Measurements from ENCODE around the gene ACAD8.

The ACAD8 gene

GRCh38 chr11:134223121-134223520 lies 30.2 kb upstream of the ACAD8 start:
- TF ChIP-seq, protein P1, sequence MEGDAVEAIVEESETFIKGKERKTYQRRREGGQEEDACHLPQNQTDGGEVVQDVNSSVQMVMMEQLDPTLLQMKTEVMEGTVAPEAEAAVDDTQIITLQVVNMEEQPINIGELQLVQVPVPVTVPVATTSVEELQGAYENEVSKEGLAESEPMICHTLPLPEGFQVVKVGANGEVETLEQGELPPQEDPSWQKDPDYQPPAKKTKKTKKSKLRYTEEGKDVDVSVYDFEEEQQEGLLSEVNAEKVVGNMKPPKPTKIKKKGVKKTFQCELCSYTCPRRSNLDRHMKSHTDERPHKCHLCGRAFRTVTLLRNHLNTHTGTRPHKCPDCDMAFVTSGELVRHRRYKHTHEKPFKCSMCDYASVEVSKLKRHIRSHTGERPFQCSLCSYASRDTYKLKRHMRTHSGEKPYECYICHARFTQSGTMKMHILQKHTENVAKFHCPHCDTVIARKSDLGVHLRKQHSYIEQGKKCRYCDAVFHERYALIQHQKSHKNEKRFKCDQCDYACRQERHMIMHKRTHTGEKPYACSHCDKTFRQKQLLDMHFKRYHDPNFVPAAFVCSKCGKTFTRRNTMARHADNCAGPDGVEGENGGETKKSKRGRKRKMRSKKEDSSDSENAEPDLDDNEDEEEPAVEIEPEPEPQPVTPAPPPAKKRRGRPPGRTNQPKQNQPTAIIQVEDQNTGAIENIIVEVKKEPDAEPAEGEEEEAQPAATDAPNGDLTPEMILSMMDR (conservative IDR thresholded peaks at IDR 0.05; ENCODE audit: low read depth): no peak
- peak overlapping the region; percentile 86 for H3K27ac ChIP-seq
- DNase-seq (ENCODE audit: low spot score): no peak
- POLR2A ChIA-PET (ENCODE audit: low non-redundant PET): no interaction called here
- CTCF ChIA-PET: no interaction called here

DNA sequence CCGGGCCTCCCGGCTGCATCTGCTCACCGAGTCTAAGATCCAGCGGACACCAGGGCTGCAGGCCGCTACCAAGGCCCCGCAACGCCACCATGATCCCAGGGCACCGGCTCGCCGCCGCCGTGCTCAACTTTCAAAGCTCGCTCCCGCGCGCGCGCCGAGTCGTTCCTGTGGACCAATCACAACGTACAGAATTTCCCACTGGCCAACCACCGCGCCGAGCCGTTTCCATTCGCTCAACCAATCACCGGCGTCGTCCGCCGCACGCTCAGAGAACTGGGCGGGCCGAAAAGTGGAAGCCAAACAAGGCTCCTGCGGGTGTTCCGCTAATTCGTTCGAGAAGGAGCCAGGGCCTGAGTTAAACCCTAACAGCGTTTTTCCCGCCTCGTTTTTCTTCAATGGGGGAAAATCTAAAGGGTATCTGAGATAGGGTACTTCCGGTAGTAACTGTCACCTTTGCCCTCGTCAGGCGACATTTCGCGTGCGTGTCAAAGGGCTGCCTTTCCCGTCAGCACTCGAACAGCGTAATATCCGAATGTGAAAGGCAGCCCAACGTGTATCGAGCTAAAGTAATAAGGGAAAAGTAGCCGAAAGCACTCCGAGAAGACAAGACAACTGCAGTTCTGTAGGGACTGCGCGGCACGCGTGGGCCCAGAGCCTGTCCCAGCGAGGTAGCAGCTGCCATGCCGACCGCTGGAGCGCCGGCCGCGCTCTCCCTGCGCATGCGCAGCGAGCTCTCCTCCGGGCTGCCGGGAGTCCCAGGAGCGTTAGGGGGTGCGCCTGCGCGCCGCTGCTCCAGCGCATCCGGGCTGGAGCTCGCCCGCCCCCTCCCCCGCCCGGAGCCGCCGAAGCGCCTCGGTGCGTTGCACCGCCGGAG lies 29.3 kb upstream of the ACAD8 start, which contains the start of the genes NCAPD3 and VPS26B:
Gene NCAPD3 (minus strand): TSS at position 132 of the 874 bp plus-strand sequence. CDS start 41 bp downstream, at position 91.
Gene VPS26B (plus strand): TSS at position 836 of the 874 bp plus-strand sequence. CDS start 452 bp downstream, outside the sequence.
- POLR2A ChIA-PET (ENCODE audit: low non-redundant PET): interaction anchor here (0.9 to 1.1 kb wide), 3 partner anchors 10 to 27 kb away, joined by 3 to 4 read pairs (median 3); no protein-coding TSS in a partner anchor
- TF ChIP-seq, protein P1 (conservative IDR thresholded peaks at IDR 0.05; ENCODE audit: low read depth): no peak
- CTCF ChIA-PET: interaction anchor here (0.6 to 1.2 kb wide), 4 partner anchors 53 to 588 kb away, joined by 3 read pairs; no protein-coding TSS in a partner anchor
- DNase-seq (ENCODE audit: low spot score): peak; percentile 96
- H3K27ac ChIP-seq: peak within 1 kb of the TSS; percentile 86

DNA sequence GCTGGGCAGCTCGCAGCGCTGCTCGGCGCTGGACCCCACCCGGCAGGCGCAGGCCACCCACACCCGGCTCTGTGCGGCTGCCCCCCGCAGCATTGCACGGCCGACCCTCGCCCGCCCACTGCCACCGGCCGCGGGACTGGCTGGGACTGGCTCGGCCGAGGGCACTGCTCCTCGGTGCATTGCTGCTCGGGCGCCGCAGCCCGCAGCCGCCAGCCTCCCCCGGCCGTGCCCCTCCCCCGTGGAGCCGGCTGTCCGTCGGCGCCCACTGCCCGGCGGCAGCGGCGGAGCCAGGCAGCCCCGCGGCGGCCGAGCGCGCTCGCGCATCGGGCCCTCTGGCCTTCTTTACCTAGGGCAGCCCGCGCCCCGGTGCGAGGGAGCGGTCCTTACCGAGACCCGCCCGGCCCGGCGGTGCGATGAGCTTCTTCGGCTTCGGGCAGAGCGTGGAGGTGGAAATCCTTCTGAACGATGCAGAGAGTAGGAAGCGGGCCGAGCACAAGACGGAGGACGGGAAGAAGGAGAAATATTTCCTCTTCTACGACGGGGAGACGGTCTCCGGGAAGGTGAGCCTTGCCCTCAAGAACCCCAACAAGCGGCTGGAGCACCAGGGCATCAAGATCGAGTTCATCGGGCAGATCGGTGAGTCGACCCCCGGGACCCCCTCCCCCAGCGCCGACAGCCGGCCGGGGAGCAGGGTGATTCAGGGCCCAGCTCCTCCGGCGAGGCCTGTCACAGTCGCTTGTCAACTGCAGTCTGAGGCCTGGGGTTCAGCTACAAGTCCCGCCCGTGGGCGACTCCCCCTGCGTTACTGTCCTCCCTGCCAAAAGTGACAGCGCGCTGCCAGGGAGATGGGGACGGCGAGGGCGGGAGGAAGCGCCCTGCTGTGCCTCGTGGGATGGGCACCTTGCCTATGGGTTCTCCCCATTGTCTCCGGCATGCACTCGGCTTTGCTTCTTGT lies 28.4 kb upstream of the ACAD8 start:
- peak overlapping the region; percentile 86 for H3K27ac ChIP-seq
- ChIA-PET CTCF (interaction anchor here (0.6 to 1.2 kb wide), 3 partner anchors 10 to 386 kb away, joined by 3 read pairs; no protein-coding TSS in a partner anchor), POLR2A (ENCODE audit: low non-redundant PET) (interaction anchor here (0.9 to 1.1 kb wide), 3 partner anchors 9 to 26 kb away, joined by 3 to 4 read pairs (median 3); no protein-coding TSS in a partner anchor)
- TF ChIP-seq, protein P1 (conservative IDR thresholded peaks at IDR 0.05; ENCODE audit: low read depth): no peak
- peak; percentile 12 for DNase-seq (ENCODE audit: low spot score)

DNA sequence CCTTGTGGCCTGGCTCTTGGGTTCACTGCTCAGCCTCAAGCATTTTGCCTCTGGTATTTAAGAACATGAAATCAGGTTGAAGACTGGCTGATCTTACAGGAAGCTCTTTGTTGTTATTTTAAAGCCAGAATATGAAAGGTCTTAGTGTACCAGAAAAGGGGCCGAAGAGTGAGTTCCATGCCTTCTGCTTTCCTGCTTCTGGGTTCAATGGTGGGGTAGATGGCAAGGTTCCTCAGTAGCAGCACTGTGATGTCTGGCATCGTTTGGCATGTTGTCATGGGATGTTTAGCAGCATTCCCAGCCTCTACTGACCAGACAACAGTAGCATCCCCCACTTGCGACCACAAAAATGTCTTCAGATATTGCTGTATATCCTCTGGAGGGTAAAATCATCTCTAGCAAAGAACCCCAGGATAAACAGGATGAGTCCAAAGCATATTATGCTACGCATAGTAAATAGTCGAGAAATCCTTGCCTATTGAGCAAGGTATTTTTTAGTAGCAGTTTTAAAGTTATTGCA lies 26.5 kb upstream of the ACAD8 start:
- POLR2A ChIA-PET (ENCODE audit: low non-redundant PET): no interaction called here
- CTCF ChIA-PET: no interaction called here
- TF ChIP-seq, protein P1 (conservative IDR thresholded peaks at IDR 0.05; ENCODE audit: low read depth): no peak
- no peak for DNase-seq (ENCODE audit: low spot score)
- no peak overlapping the region for H3K27ac ChIP-seq

DNA sequence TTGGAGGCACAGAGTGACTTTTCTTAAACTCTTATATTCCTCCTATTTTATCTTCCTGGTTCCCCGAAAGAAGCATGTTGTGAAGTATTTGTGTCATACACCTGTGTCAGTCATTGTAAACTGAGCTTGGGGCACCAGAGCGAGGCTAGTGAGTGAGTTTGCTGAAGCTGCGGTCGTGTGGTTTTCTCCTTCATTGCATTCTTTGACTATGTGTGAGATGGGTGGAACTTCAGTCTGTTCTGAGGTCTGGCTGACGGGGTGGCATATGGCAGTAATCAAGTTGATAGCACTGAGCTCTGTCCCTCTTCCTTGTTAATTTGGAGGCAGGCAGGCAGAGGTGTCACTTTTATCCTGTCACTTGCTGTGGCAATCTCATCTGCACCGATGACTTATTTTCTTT lies 24.7 kb upstream of the ACAD8 start:
- POLR2A ChIA-PET (ENCODE audit: low non-redundant PET): no interaction called here
- no peak for DNase-seq (ENCODE audit: low spot score)
- no peak overlapping the region for H3K27ac ChIP-seq
- CTCF ChIA-PET: no interaction called here
- TF ChIP-seq, protein P1 (conservative IDR thresholded peaks at IDR 0.05; ENCODE audit: low read depth): no peak

All from RWPE1 (cell line).